Tibial nerve (tissue), 4 donors: ENCODE data around the gene MAPK8IP1. TPM values are rescaled to one million over a fixed set of nuclear protein-coding genes. Genes with fewer than 3 reads are reported as not detected.

Source experiments
- DNase-seq, 2 donors: peaks; one replicate each; pipeline ENCODE4 v3.0.0-alpha.2; 2019; ENCODE audit warnings: low spot score in 2 of 2
- H3K27ac ChIP-seq, 4 donors: fragments of 200-600 bp; sonication (generic) in 3 of 4; one replicate each; pipeline ENCODE4 v1.5.1; 2017 to 2019; ENCODE audit warnings: mild to moderate bottlenecking in 1 of 4
- H3K27me3 ChIP-seq, 2 donors: fragments of 200-600 bp; sonication (generic) in 1 of 2; one replicate each; pipeline versions ENCODE4 v1.5.1 to v1.6.0; 2017 to 2019
- H3K36me3 ChIP-seq, 3 donors: fragments of 200-600 bp; sonication (generic); one replicate each; pipeline ENCODE4 v1.5.1; 2018 to 2019
- H3K4me1 ChIP-seq, 4 donors: fragments of 200-600 bp; sonication (generic) in 3 of 4; one replicate each; pipeline ENCODE4 v1.5.1; 2017 to 2019
- H3K4me3 ChIP-seq, 4 donors: fragments of 200-600 bp; sonication (generic) in 3 of 4; one replicate each; pipeline ENCODE4 v1.5.1; 2017 to 2019; ENCODE audit warnings: mild to moderate bottlenecking in 1 of 4, moderate library complexity in 1 of 4
- H3K9me3 ChIP-seq, 4 donors: fragments of 200-600 bp; sonication (generic) in 3 of 4; one replicate each; pipeline ENCODE4 v1.5.1; 2017 to 2019
- EP300 ChIP-seq, 2 donors: sonication (generic); formaldehyde crosslinking; IDR thresholded peaks; one replicate each; pipeline ENCODE4 v1.6.1; 2017; ENCODE audit warnings: antibody characterized with exemption in 2 of 2, mild to moderate bottlenecking in 1 of 2
- POLR2A ChIP-seq, 2 donors: fragments of 450-650 bp; IDR thresholded peaks; one replicate each; pipeline ENCODE4 v1.6.1; 2017; ENCODE audit warnings: antibody characterized with exemption in 2 of 2, mild to moderate bottlenecking in 2 of 2, moderate library complexity in 2 of 2
- WGBS, 2 donors: methylation state at CpG; one replicate each; pipeline ENCODE4 v1.1.5; 2018; 5-methylcytosine and 5-hydroxymethylcytosine counted together
- total RNA-seq, 4 donors: library from RNA; depleted of rRNA; stranded (reverse); fragments of >200 nt; gene quantifications; one replicate each; pipeline ENCODE4 v1.1.0, GENCODE V29; 2016
- TF ChIP-seq, protein P1 (sequence below), 5 experiments: fragments of 200-600 bp in 3 of 5; fragments of 450-650 bp in 2 of 5; sonication (generic) in 3 of 5; IDR thresholded peaks; one replicate each; pipeline ENCODE4 v1.5.1; 2016 to 2019; ENCODE audit warnings: antibody characterized with exemption in 5 of 5, mild to moderate bottlenecking in 3 of 5, moderate library complexity in 2 of 5

The MAPK8IP1 gene
- total RNA-seq, 4 donors from 2014 or later = 165 to 298 (median 230) TPM

DNA sequence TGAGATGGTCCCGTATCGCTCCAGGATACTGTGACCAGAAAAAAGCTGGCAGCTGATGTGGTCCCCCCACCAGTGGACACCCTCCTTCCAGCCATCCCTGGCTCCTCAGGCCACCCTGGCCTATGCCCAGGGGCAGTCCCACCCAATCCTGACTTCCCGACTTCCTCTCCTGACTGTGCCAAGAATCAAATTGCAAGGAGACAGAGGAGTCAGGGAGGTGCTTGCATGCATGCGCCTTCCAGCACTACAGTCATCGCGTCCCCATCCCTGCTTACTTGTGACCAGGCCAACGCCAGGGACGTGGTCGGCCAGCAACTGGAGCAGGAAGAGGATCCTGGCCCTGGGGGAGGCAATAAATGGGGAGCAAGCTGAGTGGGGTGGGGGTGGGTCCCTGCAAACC is 25.2 kb downstream of the MAPK8IP1 start:
- Histone ChIP-seq H3K4me3 (no peak overlapping the region), H3K36me3 (peaks cover 0 to 72% (median 18%) of the 10 kb centered on the region in 3 donors), H3K27me3 (no peaks in the 10 kb centered on the region), H3K9me3 (no peaks in the 10 kb centered on the region), H3K4me1 (peaks cover 0 to 16% (median 0%) of the 10 kb centered on the region in 4 donors), H3K27ac (no peak overlapping the region)
- DNase-seq = no peak
- WGBS, 2 donors = 74 to 76% methylated on average over 9 of the region's 9 CpGs
- no peak for TF ChIP-seq POLR2A (IDR thresholded peaks at IDR 0.05)
- TF ChIP-seq, protein P1, sequence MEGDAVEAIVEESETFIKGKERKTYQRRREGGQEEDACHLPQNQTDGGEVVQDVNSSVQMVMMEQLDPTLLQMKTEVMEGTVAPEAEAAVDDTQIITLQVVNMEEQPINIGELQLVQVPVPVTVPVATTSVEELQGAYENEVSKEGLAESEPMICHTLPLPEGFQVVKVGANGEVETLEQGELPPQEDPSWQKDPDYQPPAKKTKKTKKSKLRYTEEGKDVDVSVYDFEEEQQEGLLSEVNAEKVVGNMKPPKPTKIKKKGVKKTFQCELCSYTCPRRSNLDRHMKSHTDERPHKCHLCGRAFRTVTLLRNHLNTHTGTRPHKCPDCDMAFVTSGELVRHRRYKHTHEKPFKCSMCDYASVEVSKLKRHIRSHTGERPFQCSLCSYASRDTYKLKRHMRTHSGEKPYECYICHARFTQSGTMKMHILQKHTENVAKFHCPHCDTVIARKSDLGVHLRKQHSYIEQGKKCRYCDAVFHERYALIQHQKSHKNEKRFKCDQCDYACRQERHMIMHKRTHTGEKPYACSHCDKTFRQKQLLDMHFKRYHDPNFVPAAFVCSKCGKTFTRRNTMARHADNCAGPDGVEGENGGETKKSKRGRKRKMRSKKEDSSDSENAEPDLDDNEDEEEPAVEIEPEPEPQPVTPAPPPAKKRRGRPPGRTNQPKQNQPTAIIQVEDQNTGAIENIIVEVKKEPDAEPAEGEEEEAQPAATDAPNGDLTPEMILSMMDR (IDR thresholded peaks at IDR 0.05) = no peak
- TF ChIP-seq EP300 (IDR thresholded peaks at IDR 0.05) = no peak

DNA sequence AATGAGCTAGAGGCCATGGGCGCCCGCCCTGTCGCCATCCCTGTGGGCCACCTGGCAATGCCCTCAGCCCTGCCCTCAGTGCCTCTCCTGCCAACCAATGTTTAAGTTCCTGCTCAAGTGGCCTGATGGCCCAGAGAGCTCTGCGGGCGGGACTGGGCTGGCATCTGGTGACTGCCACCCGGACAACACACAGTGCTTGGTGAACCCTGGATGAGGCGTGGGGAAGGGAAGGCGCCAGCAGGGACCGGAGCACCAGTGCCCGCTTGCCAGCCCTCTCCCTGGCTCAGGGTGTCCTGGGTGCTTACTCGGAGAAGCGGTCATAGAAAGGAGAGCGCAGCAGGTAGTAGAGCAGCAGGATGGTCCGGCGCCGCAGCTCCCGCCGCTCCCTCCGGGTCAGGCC is 28.1 kb downstream of the MAPK8IP1 start:
- Histone ChIP-seq H3K27ac (no peak overlapping the region), H3K9me3 (no peaks in the 10 kb centered on the region), H3K4me3 (no peak overlapping the region), H3K4me1 (peaks cover 0 to 21% (median 11%) of the 10 kb centered on the region in 4 donors), H3K27me3 (no peaks in the 10 kb centered on the region), H3K36me3 (peaks cover 0 to 73% (median 18%) of the 10 kb centered on the region in 3 donors)
- WGBS, 2 donors = 93 to 96% methylated on average over 19 of the region's 19 CpGs
- no peak for DNase-seq
- TF ChIP-seq, protein P1 (IDR thresholded peaks at IDR 0.05) = no peak
- no peak for TF ChIP-seq EP300 (IDR thresholded peaks at IDR 0.05)
- TF ChIP-seq POLR2A (IDR thresholded peaks at IDR 0.05) = no peak

DNA sequence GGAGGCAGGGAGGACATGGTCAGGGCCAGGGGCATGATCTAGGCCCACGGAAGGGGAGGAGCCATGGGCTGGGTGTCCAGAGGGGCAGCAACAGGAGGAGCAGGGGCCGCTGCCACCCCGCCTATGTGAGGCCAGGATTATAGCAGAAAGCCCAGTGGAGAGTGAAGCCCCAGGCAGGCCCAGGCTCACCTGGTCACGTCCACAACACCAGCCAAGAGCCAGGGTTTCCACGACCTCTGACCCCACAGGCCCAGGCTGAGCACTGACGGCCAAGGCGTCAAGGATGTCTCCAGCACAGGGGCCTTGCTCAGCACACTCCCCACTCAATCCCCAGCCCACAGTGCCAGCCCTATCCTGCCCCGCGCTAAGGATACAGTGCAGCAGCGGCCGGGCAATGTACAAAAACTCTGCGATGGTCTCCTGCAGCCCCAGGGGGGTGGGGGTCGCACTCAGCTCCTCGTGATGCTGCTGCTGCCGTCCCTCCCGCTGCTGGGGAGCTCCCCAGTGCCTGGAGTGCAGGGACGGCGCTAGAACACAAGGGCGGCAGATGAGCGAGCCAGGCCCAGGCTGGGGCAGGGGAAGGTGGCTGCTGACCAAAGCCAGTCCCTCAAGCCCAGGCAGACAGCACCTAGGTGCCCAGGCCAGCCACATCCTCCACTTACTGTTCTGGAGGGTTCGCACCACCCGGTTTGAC is 28.6 kb downstream of the MAPK8IP1 start:
- WGBS, 2 donors = 81 to 83% methylated on average over 11 to 20 of the region's 22 CpGs
- no peaks in the 10 kb centered on the region for H3K9me3 ChIP-seq
- no peak for TF ChIP-seq EP300 (IDR thresholded peaks at IDR 0.05)
- TF ChIP-seq, protein P1 (IDR thresholded peaks at IDR 0.05) = no peak
- no peak for TF ChIP-seq POLR2A (IDR thresholded peaks at IDR 0.05)
- no peaks in the 10 kb centered on the region for H3K27me3 ChIP-seq
- peaks cover 0 to 70% (median 17%) of the 10 kb centered on the region in 3 donors for H3K36me3 ChIP-seq
- H3K27ac ChIP-seq = no peak overlapping the region
- no peak overlapping the region for H3K4me3 ChIP-seq
- peaks cover 0 to 27% (median 12%) of the 10 kb centered on the region in 4 donors for H3K4me1 ChIP-seq
- DNase-seq = no peak

DNA sequence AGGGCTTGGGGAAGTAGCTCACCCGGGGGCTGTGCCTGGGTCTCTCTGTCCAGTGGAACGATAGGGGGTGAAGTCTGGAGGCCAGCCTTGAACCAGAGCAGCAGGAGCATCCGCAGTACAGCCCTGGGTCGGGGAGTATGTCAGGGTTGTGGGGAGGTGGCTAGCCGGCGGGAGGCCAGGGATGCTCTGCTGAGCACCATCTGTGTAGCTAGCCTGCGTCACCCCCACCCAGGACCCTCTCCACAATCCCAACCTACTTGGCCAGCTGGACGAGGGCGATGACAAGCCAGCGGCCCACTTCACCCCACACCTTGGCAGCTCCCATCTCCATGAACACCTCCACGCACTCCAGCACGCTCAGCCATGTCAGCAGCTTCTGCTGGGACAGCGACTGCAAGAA is 30.0 kb downstream of the MAPK8IP1 start:
- H3K4me1 ChIP-seq = peaks cover 0 to 27% (median 13%) of the 10 kb centered on the region in 4 donors
- H3K4me3 ChIP-seq = no peak overlapping the region
- 85 to 86% methylated on average over 12 to 13 of the region's 13 CpGs for WGBS, 2 donors
- peaks cover 0 to 56% (median 14%) of the 10 kb centered on the region in 3 donors for H3K36me3 ChIP-seq
- no peak overlapping the region for H3K27ac ChIP-seq
- H3K9me3 ChIP-seq = no peaks in the 10 kb centered on the region
- H3K27me3 ChIP-seq = no peaks in the 10 kb centered on the region
- TF ChIP-seq EP300 (IDR thresholded peaks at IDR 0.05) = no peak
- TF ChIP-seq POLR2A (IDR thresholded peaks at IDR 0.05) = no peak
- TF ChIP-seq, protein P1 (IDR thresholded peaks at IDR 0.05) = no peak
- no peak for DNase-seq

DNA sequence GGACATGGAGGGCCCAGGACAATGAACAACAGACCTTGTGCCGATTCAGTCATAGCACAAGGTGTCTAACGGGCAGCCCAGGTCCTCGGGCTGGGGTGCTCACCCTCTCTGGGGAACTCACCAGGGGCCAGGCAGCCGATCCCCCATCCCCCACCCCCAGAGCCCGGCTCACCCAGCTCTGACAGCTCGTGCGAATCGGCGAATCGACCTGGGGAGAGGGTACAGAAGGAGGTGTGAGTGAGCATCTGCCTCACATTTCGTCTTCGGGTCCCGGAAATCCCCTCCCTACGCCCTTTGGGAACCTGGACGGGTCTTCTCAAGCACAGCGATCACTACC is 31.8 kb downstream of the MAPK8IP1 start:
- Histone ChIP-seq H3K27ac (peak overlapping the region; percentile 84 to 94 (median 92)), H3K36me3 (peaks cover 0 to 38% (median 14%) of the 10 kb centered on the region in 3 donors), H3K4me1 (peaks cover 0 to 35% (median 19%) of the 10 kb centered on the region in 4 donors), H3K27me3 (peaks cover 0 to 14% of the 10 kb centered on the region in 2 donors), H3K9me3 (no peaks in the 10 kb centered on the region), H3K4me3 (peak overlapping the region; percentile 63 to 89 (median 78))
- WGBS, 2 donors = 8 to 71% methylated on average over 1 to 9 of the region's 16 CpGs
- TF ChIP-seq, protein P1 (IDR thresholded peaks at IDR 0.05) = no peak
- TF ChIP-seq POLR2A (IDR thresholded peaks at IDR 0.05) = no peak
- no peak for TF ChIP-seq EP300 (IDR thresholded peaks at IDR 0.05)
- no peak for DNase-seq
